Suprapubic skin (tissue), 4 donors: Measurements from ENCODE around the gene SLC7A9.
"Not testable (repeated sequence)": the region's sequence is repeated elsewhere in the genome, so short reads cannot be mapped to it uniquely, and the experiment has no call there.

Experiments used
- EP300 ChIP-seq: sonication (generic); formaldehyde crosslinking; IDR thresholded peaks from one replicate; pipeline ENCODE4 v1.6.1; 2017; ENCODE audit warnings: antibody characterized with exemption
- POLR2A ChIP-seq, 2 donors: fragments of 450-650 bp; IDR thresholded peaks; one replicate each; pipeline ENCODE4 v1.6.1; 2017; ENCODE audit warnings: antibody characterized with exemption in 2 of 2, mild to moderate bottlenecking in 2 of 2, moderate library complexity in 2 of 2
- POLR2AphosphoS5 ChIP-seq, 3 donors: sonication (generic); formaldehyde crosslinking; IDR thresholded peaks; one replicate each; pipeline ENCODE4 v1.6.1; 2017; ENCODE audit warnings: antibody characterized with exemption in 3 of 3
- TF ChIP-seq, protein P1 (sequence below), 2 donors: fragments of 200-600 bp in 1 of 2; fragments of 450-650 bp in 1 of 2; sonication (generic) in 1 of 2; IDR thresholded peaks; one replicate each; pipeline ENCODE4 v1.5.1; 2016 to 2019; ENCODE audit warnings: antibody characterized with exemption in 2 of 2, mild to moderate bottlenecking in 1 of 2, moderate library complexity in 1 of 2

DNA sequence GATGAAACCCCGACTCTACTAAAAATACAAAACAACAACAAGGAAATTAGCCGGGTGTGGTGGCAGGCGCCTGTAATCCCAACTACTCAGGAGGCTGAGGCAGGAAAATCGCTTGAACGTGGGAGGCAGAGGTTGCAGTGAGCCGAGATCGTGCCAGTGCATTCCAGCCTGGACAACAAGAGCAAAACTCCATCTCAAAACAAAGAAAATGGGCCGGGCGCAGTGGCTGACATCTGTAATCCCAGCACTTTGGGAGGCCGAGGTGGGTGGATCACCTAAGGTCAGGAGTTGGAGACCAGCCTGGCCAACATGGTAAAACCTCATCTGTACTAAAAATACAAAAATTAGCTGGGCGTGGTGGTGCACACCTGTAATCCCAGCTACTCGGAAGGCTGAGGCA is 37.5 kb downstream of the SLC7A9 start:
- TF ChIP-seq, protein P1, sequence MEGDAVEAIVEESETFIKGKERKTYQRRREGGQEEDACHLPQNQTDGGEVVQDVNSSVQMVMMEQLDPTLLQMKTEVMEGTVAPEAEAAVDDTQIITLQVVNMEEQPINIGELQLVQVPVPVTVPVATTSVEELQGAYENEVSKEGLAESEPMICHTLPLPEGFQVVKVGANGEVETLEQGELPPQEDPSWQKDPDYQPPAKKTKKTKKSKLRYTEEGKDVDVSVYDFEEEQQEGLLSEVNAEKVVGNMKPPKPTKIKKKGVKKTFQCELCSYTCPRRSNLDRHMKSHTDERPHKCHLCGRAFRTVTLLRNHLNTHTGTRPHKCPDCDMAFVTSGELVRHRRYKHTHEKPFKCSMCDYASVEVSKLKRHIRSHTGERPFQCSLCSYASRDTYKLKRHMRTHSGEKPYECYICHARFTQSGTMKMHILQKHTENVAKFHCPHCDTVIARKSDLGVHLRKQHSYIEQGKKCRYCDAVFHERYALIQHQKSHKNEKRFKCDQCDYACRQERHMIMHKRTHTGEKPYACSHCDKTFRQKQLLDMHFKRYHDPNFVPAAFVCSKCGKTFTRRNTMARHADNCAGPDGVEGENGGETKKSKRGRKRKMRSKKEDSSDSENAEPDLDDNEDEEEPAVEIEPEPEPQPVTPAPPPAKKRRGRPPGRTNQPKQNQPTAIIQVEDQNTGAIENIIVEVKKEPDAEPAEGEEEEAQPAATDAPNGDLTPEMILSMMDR (IDR thresholded peaks at IDR 0.05), result not testable (repeated sequence)
- not testable (repeated sequence) for TF ChIP-seq EP300; POLR2A (IDR thresholded peaks at IDR 0.05); POLR2AphosphoS5 (IDR thresholded peaks at IDR 0.05)
